Loucy (cell line): Measurements from ENCODE around the gene SMG1.
A peak's percentile ranks its signal among the peaks of the same experiment; 100 is the strongest.
"Not testable (repeated sequence)": the region's sequence is repeated elsewhere in the genome, so short reads cannot be mapped to it uniquely, and the experiment has no call there.

Source experiments
- CTCF ChIP-seq: fragments of 200-600 bp; sonication (generic); conservative IDR thresholded peaks from 2 replicates; pipeline ENCODE4 v1.5.1; 2014; ENCODE audit warnings: mild to moderate bottlenecking, antibody characterized with exemption, low read length
- EZH2phosphoT487 ChIP-seq: fragments of 200-600 bp; IDR thresholded peaks from 2 replicates; pipeline ENCODE4 v1.6.1; 2018; ENCODE audit warnings: antibody characterized with exemption, mild to moderate bottlenecking, moderate library complexity, borderline replicate concordance

DNA sequence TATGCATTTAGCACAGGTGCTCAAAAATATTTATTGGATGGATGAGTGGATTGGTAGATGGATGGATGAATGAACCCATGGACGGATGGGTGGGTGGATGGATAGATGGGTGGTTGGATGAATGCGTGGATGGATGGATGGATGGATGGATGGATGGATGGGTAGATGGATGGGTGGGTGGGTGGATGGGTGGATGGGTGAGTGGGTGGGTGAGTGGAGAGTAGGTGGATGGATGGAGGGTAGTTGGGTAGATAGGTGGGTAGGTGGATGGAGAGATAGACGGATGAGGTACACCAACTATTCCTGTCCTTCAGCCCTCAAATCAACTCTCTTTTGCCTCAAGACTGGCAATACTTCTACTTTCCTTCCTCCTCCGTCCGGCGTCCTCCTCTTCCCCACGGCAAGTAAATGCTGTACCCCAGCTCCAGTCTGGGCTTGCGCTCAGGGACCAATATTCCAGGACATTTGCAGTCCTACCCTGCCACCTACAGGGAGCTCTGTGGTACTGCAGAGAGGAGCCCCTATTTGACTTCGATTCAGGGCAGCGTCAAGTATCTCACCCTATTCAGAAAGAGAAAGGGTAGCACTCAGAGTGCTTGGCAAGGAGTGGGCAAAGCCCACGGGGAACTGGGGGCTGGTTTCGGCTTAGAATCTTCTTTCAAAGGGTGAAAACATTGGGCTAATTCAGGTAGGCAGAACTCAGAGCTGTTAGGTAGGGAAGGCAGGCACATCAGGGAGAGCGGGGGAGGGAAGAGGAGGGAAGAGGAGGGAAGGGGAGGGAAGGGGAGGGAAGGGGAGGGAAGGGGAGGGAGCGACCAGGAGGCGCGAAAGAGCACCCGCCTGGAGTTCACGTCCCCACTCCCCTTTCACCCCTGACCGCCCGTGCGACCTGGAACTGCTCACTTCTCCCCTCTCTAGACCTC, 166.3 kb downstream of the SMG1 start:
- peak; percentile 53 for TF ChIP-seq CTCF
- TF ChIP-seq EZH2phosphoT487: not testable (repeated sequence)
